Stimulated activated CD4-positive, alpha-beta T cell treated with anti-CD3 and anti-CD28 coated beads, Interleukin-12 subunit alpha, Interleukin-12 subunit beta, amount 100 ng/mL, for 48 hours (primary cell): ENCODE measurements around the gene TMEM270.
"Not testable (repeated sequence)": the region's sequence is repeated elsewhere in the genome, so short reads cannot be mapped to it uniquely, and the experiment has no call there.

Source experiments
- DNase-seq, 3 donors: peaks; one replicate each; pipeline ENCODE4 v3.0.0-alpha.2; 2020; ENCODE audit warnings: low read depth in 2 of 3, low spot score in 1 of 3

Gene TMEM270

GRCh38 chr7:73860859-73861258, at the start of gene TMEM270:
Gene TMEM270, plus strand, starts transcription at chr7:73861159. Its CDS starts 36 bp downstream, at chr7:73861195.
- no peak for DNase-seq

GRCh38 chr7:73811760-73812168, 49.2 kb upstream of the TMEM270 start:
- DNase-seq: peak; percentile 33 to 47 (median 46)

- DNase-seq: no peak
Observed at GRCh38 chr7:73812996-73813395, 48.0 kb upstream of the TMEM270 start.

GRCh38 chr7:73815436-73815835, 45.5 kb upstream of the TMEM270 start:
- DNase-seq: no peak

GRCh38 chr7:73817121-73817520, 43.8 kb upstream of the TMEM270 start:
- DNase-seq: no peak

GRCh38 chr7:73820013-73820412, 40.9 kb upstream of the TMEM270 start:
- no peak for DNase-seq

- not testable (repeated sequence) for DNase-seq
Observed at GRCh38 chr7:73821597-73822285, 39.2 kb upstream of the TMEM270 start.

GRCh38 chr7:73822319-73823173, 38.4 kb upstream of the TMEM270 start:
- DNase-seq: no peak

GRCh38 chr7:73823257-73823656, 37.7 kb upstream of the TMEM270 start:
- no peak for DNase-seq

GRCh38 chr7:73823873-73824592, 36.9 kb upstream of the TMEM270 start:
- no peak for DNase-seq

GRCh38 chr7:73824986-73825385, 36.0 kb upstream of the TMEM270 start:
- DNase-seq: no peak

- DNase-seq: no peak
Observed at GRCh38 chr7:73827567-73828106, 33.3 kb upstream of the TMEM270 start.

- DNase-seq: no peak
Observed at GRCh38 chr7:73828107-73828803, 32.7 kb upstream of the TMEM270 start.

GRCh38 chr7:73828972-73829371, 32.0 kb upstream of the TMEM270 start:
- no peak for DNase-seq

GRCh38 chr7:73829505-73829904, 31.5 kb upstream of the TMEM270 start:
- no peak for DNase-seq

- no peak for DNase-seq
Observed at GRCh38 chr7:73829921-73830680, 30.9 kb upstream of the TMEM270 start.

GRCh38 chr7:73830681-73831583, 30.0 kb upstream of the TMEM270 start, which contains the start of gene CLDN4:
Gene CLDN4, plus strand, starts transcription at chr7:73830996. Its CDS starts 206 bp downstream, at chr7:73831202.
- no peak for DNase-seq

GRCh38 chr7:73831584-73831833, 29.4 kb upstream of the TMEM270 start:
- no peak for DNase-seq
